ENCODE results near the gene PHOSPHO1. TPM values are rescaled to one million over a fixed set of nuclear protein-coding genes. Genes with fewer than 3 reads are reported as not detected.

Gene PHOSPHO1
- total RNA-seq, 1 experiment from 2014 or later: 98.3 TPM

DNA sequence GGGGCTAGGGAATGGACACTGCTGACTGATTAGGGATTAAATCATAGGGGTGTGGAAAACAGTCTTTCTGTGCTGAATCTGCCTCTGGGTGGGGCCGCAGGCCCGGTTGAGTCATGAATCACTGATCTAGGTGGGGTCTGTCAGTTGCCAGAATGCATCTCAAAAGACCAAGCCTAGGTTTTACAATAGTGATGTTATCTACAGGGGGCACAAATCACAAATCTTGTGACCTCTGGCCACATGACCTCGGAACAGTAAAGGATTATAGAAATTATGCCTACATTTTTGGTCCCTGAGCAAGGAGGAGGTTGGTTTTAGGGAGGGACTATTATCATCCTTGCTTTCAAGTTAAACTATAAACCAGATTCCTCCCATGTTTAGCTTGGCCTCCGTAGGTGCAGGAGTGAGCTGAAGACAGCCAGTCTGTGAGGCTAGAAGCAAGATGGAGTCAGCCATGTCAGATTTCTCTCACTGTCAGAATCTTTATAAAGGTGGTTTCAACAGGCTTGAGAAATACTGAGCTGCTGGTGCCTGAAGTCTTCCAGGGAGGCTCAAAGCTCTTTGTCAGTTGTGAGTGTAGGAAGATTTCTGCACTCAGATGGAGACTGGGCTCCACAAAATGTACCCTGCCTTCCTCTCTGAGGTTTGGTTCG, 33.1 kb downstream of the PHOSPHO1 start:
- CTCF ChIA-PET: no interaction called here
- TF ChIP-seq CTCF (conservative IDR thresholded peaks at IDR 0.05; ENCODE audit: low read depth, low read length): no peak
- TF ChIP-seq EZH2 (IDR thresholded peaks at IDR 0.05; ENCODE audit: borderline replicate concordance, low read depth, low read length, poor library complexity, severe bottlenecking): no peak
- H3K36me3 ChIP-seq (ENCODE audit: insufficient read depth, low read length, poor library complexity, severe bottlenecking): no peaks in the 10 kb centered on the region
- H3K27me3 ChIP-seq (replicated peaks; ENCODE audit: insufficient read depth, low read depth, low read length, poor library complexity): no peaks in the 10 kb centered on the region
- no peak overlapping the region for H3K4me3 ChIP-seq (ENCODE audit: low read depth, low read length, poor library complexity, severe bottlenecking)
- POLR2A ChIA-PET (ENCODE audit: low non-redundant PET): interaction anchor here (0.6 kb wide), 1 partner anchor 14 kb away, joined by 3 read pairs; no protein-coding TSS in a partner anchor
- no peak overlapping the region for H3K27ac ChIP-seq (ENCODE audit: low read depth, low read length, poor library complexity, severe bottlenecking)
- no peak for DNase-seq (ENCODE audit: low spot score)
- H3K9me3 ChIP-seq (ENCODE audit: low read depth, low read length, poor library complexity, severe bottlenecking): no peaks in the 10 kb centered on the region
- intact Hi-C loops (cut with micrococcal nuclease; ENCODE audit: unreplicated experiment): loop anchor here (10.0 kb wide), 1 partner anchor 293 kb away; the partner anchor contains the start of gene UBE2Z
- BruUV-seq (replicated peaks): no TSS peak
- peaks cover 11% of the 10 kb centered on the region for H3K4me1 ChIP-seq (ENCODE audit: insufficient read depth, low read length, poor library complexity, severe bottlenecking)

DNA sequence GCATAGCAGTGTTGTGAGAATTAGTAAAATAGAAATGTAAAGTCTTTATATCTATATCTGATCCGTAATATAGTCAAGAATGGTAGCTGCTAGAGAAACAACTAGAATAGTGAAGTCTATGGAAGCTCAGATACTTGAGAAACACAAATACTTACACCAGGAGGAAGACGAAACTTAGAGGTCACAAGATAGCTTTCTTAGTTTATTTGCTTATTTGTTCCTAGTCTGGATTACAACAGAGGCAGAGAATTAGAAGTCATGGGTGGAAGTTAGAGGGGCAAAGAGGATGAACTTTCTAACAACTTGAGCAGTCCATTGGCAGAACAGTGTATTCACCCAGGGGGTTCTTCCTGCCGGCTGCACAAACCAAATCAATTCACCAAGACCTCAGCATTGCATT, 34.1 kb downstream of the PHOSPHO1 start:
- Histone ChIP-seq H3K36me3 (ENCODE audit: insufficient read depth, low read length, poor library complexity, severe bottlenecking) (no peaks in the 10 kb centered on the region), H3K9me3 (ENCODE audit: low read depth, low read length, poor library complexity, severe bottlenecking) (no peaks in the 10 kb centered on the region), H3K4me3 (ENCODE audit: low read depth, low read length, poor library complexity, severe bottlenecking) (no peak overlapping the region), H3K27me3 (replicated peaks; ENCODE audit: insufficient read depth, low read depth, low read length, poor library complexity) (no peaks in the 10 kb centered on the region), H3K27ac (ENCODE audit: low read depth, low read length, poor library complexity, severe bottlenecking) (no peak overlapping the region), H3K4me1 (ENCODE audit: insufficient read depth, low read length, poor library complexity, severe bottlenecking) (peaks cover 11% of the 10 kb centered on the region)
- ChIA-PET POLR2A (ENCODE audit: low non-redundant PET) (no interaction called here), CTCF (interaction anchor here (0.5 kb wide), 1 partner anchor 894 kb away, joined by 3 read pairs; no protein-coding TSS in a partner anchor)
- TF ChIP-seq EZH2 (IDR thresholded peaks at IDR 0.05; ENCODE audit: borderline replicate concordance, low read depth, low read length, poor library complexity, severe bottlenecking) (no peak), CTCF (conservative IDR thresholded peaks at IDR 0.05; ENCODE audit: low read depth, low read length) (no peak)
- BruUV-seq (replicated peaks): no TSS peak
- DNase-seq (ENCODE audit: low spot score): peak; percentile 44
- intact Hi-C loops (cut with micrococcal nuclease; ENCODE audit: unreplicated experiment): loop anchor here (10.0 kb wide), 1 partner anchor 292 kb away; the partner anchor contains the start of gene UBE2Z

DNA sequence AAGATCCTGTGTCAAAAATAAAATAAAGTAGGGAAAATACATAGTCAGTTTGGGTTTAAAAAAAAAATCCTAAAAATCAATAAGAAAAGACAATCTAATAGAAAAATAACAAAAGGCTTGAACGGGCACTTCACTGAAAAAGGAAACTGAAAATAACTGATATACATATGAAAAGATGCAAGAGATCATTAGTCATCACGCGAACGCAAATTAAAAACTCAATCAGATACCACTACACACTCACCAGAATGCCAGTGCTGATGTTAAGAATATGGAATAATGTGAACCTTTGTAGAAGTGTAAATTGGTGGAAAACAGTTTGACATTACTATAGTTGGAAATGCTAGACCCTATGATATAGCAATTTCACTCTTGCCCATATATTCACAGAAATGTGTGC, 34.8 kb downstream of the PHOSPHO1 start:
- Histone ChIP-seq H3K4me1 (ENCODE audit: insufficient read depth, low read length, poor library complexity, severe bottlenecking) (peaks cover 11% of the 10 kb centered on the region), H3K27ac (ENCODE audit: low read depth, low read length, poor library complexity, severe bottlenecking) (no peak overlapping the region), H3K27me3 (replicated peaks; ENCODE audit: insufficient read depth, low read depth, low read length, poor library complexity) (no peaks in the 10 kb centered on the region), H3K4me3 (ENCODE audit: low read depth, low read length, poor library complexity, severe bottlenecking) (no peak overlapping the region), H3K36me3 (ENCODE audit: insufficient read depth, low read length, poor library complexity, severe bottlenecking) (no peaks in the 10 kb centered on the region), H3K9me3 (ENCODE audit: low read depth, low read length, poor library complexity, severe bottlenecking) (no peaks in the 10 kb centered on the region)
- no TSS peak for BruUV-seq (replicated peaks)
- ChIA-PET CTCF (interaction anchor here (0.5 kb wide), 1 partner anchor 894 kb away, joined by 3 read pairs; no protein-coding TSS in a partner anchor), POLR2A (ENCODE audit: low non-redundant PET) (no interaction called here)
- TF ChIP-seq CTCF (conservative IDR thresholded peaks at IDR 0.05; ENCODE audit: low read depth, low read length) (no peak), EZH2 (IDR thresholded peaks at IDR 0.05; ENCODE audit: borderline replicate concordance, low read depth, low read length, poor library complexity, severe bottlenecking) (no peak)
- intact Hi-C loops (cut with micrococcal nuclease; ENCODE audit: unreplicated experiment): loop anchor here (10.0 kb wide), 1 partner anchor 291 kb away; the partner anchor contains the start of gene UBE2Z
- no peak for DNase-seq (ENCODE audit: low spot score)

All from A673 (cell line).